SK-N-SH (cell line): Measurements from ENCODE around the gene TBC1D19. TPM values are rescaled to one million over a fixed set of nuclear protein-coding genes. Genes with fewer than 3 reads are reported as not detected.

Experiments
- CTCF ChIA-PET: fragments of 300-600, 350-600 bp; formaldehyde crosslinking; extraction: SDS; loops from one replicate; lab custom pipeline; 2021; lab: Yijun Ruan, JAX
- POLR2A ChIA-PET: fragments of 350-600 bp; sonication (Branson Sonifier 250); formaldehyde crosslinking; extraction: SDS; loops from one replicate; lab custom pipeline; 2020; ENCODE audit warnings: antibody characterized with exemption, inconsistent platforms; lab: Yijun Ruan, JAX
- DNase-seq: peaks from one replicate; pipeline ENCODE4 v3.0.0; 2012
- H2AFZ ChIP-seq: fragments of 200-600 bp; sonication (generic); 2 replicates; pipeline ENCODE4 v1.8.1; 2016; ENCODE audit warnings: antibody characterized with exemption, mild to moderate bottlenecking, low read depth
- H3F3A ChIP-seq: fragments of 200-600 bp; sonication (generic); replicated peaks from 2 replicates; pipeline ENCODE3; 2016; ENCODE audit warnings: antibody characterized with exemption, mild to moderate bottlenecking; ENCODE audit not compliant: insufficient read depth
- H3K27ac ChIP-seq, 2 experiments: fragments of 200-500 bp in 1 of 2; fragments of 200-600 bp in 1 of 2; sonication (Bioruptor generic) in 1 of 2; sonication (generic), shearing (Covaris generic) in 1 of 2; 2 replicates each; pipeline versions ENCODE4 v1.5.1 to v1.6.1; 2014 to 2016; ENCODE audit warnings: low read depth in 2 of 2, inconsistent platforms in 1 of 2, low read length in 1 of 2, mild to moderate bottlenecking in 1 of 2, mixed read lengths in 1 of 2
- H3K27me3 ChIP-seq: fragments of 200-600 bp; sonication (generic), shearing (Covaris generic); 2 replicates; pipeline ENCODE4 v1.6.1; 2016; ENCODE audit warnings: mixed run types; ENCODE audit not compliant: insufficient read depth
- H3K36me3 ChIP-seq, 2 experiments: fragments of 200-500 bp in 1 of 2; fragments of 200-600 bp in 1 of 2; sonication (Bioruptor generic) in 1 of 2; sonication (generic) in 1 of 2; replicated peaks in 1 of 2; 2 replicates each; pipeline versions ENCODE3 to v1.5.1; 2014 to 2016; ENCODE audit warnings: low read length in 1 of 2, mild to moderate bottlenecking in 1 of 2; ENCODE audit not compliant: insufficient read depth in 2 of 2, control insufficient read depth in 1 of 2
- H3K4me1 ChIP-seq, 2 experiments: fragments of 200-500 bp in 1 of 2; fragments of 200-600 bp in 1 of 2; sonication (Bioruptor generic) in 1 of 2; sonication (generic), shearing (Covaris generic) in 1 of 2; 2 replicates each; pipeline versions ENCODE4 v1.5.1 to v1.6.1; 2014 to 2016; ENCODE audit warnings: low read depth in 1 of 2, low read length in 1 of 2, mixed run types in 1 of 2; ENCODE audit not compliant: insufficient read depth in 2 of 2, control insufficient read depth in 1 of 2
- H3K4me2 ChIP-seq: fragments of 200-600 bp; sonication (generic), shearing (Covaris generic); 2 replicates; pipeline ENCODE4 v1.6.1; 2017; ENCODE audit warnings: mixed run types
- H3K4me3 ChIP-seq, 2 experiments: fragments of 200-500 bp in 1 of 2; fragments of 200-600 bp in 1 of 2; sonication (Bioruptor generic) in 1 of 2; sonication (generic), shearing (Covaris generic) in 1 of 2; 2 replicates each; pipeline versions ENCODE4 v1.5.1 to v1.8.1; 2014 to 2016; ENCODE audit warnings: low read depth in 2 of 2, inconsistent platforms in 1 of 2, low read length in 1 of 2, mild to moderate bottlenecking in 1 of 2, mixed read lengths in 1 of 2, moderate library complexity in 1 of 2
- H3K79me2 ChIP-seq: fragments of 200-600 bp; sonication (generic); 2 replicates; pipeline ENCODE4 v1.8.1; 2017; ENCODE audit warnings: mild to moderate bottlenecking; ENCODE audit not compliant: insufficient read depth
- H3K9ac ChIP-seq: fragments of 200-600 bp; sonication (generic); 2 replicates; pipeline ENCODE4 v1.6.1; 2017; ENCODE audit warnings: mixed run types
- H3K9me2 ChIP-seq: fragments of 200-600 bp; sonication (generic); 2 replicates; pipeline ENCODE4 v1.6.1; 2017; ENCODE audit warnings: mixed run types
- H3K9me3 ChIP-seq: fragments of 200-600 bp; sonication (generic); 2 replicates; pipeline ENCODE4 v1.6.1; 2017; ENCODE audit warnings: mixed run types, mild to moderate bottlenecking, moderate library complexity
- H4K20me1 ChIP-seq: fragments of 200-600 bp; sonication (generic); 2 replicates; pipeline ENCODE4 v1.6.1; 2017; ENCODE audit warnings: mild to moderate bottlenecking, mixed run types; ENCODE audit not compliant: insufficient read depth
- ELF1 ChIP-seq: IDR thresholded peaks from 2 replicates; pipeline ENCODE4 v1.4.0; 2012
- FOSL2 ChIP-seq: IDR thresholded peaks from 2 replicates; pipeline ENCODE4 v1.4.0; 2012; ENCODE audit warnings: low read depth, mild to moderate bottlenecking, moderate library complexity, borderline replicate concordance
- FOXJ3 ChIP-seq: sonication (generic); formaldehyde crosslinking; IDR thresholded peaks from 2 replicates; pipeline ENCODE4 v1.5.1; 2020; ENCODE audit warnings: mild to moderate bottlenecking, missing genetic modification reagents
- JUND ChIP-seq: IDR thresholded peaks from 2 replicates; pipeline ENCODE4 v1.4.0; 2012
- MAX ChIP-seq: IDR thresholded peaks from 2 replicates; pipeline ENCODE4 v1.4.0; 2012; ENCODE audit warnings: low read depth
- MXI1 ChIP-seq: IDR thresholded peaks from 2 replicates; pipeline ENCODE4 v1.6.1; 2012; ENCODE audit warnings: mild to moderate bottlenecking, low read depth, low read length, improper control_type of control experiment
- NFIC ChIP-seq: IDR thresholded peaks from 2 replicates; pipeline ENCODE4 v1.4.0; 2012; ENCODE audit warnings: borderline replicate concordance
- RAD21 ChIP-seq: IDR thresholded peaks from 2 replicates; pipeline ENCODE4 v1.6.1; 2012; ENCODE audit warnings: mild to moderate bottlenecking, low read length
- RFX5 ChIP-seq: IDR thresholded peaks from 2 replicates; pipeline ENCODE4 v1.6.1; 2012; ENCODE audit warnings: mild to moderate bottlenecking, improper control_type of control experiment, low read length
- SIN3A ChIP-seq: IDR thresholded peaks from 2 replicates; pipeline ENCODE4 v1.6.1; 2012; ENCODE audit warnings: low read depth, mild to moderate bottlenecking, low read length, moderate library complexity, borderline replicate concordance
- TCF12 ChIP-seq: IDR thresholded peaks from 2 replicates; pipeline ENCODE4 v1.4.0; 2012
- TEAD4 ChIP-seq: IDR thresholded peaks from 2 replicates; pipeline ENCODE4 v1.4.0; 2012; ENCODE audit warnings: mild to moderate bottlenecking, borderline replicate concordance; ENCODE audit not compliant: insufficient read depth
- USF1 ChIP-seq: IDR thresholded peaks from 2 replicates; pipeline ENCODE4 v1.4.0; 2012; ENCODE audit warnings: low read depth, borderline replicate concordance
- WGBS: methylation state at CpG from one replicate; pipeline ENCODE4 v1.1.6; 2017; ENCODE audit warnings: low lambda C conversion rate; 5-methylcytosine and 5-hydroxymethylcytosine counted together
- polyA plus RNA-seq, 3 experiments: library from polyadenylated mRNA; depleted of rRNA; stranded (reverse); fragments of >200 nt; gene quantifications; 2 replicates each; pipeline ENCODE4 v1.2.3, GENCODE V29; 2012
- TF ChIP-seq, protein P1 (sequence below): IDR thresholded peaks from 2 replicates; pipeline ENCODE4 v1.6.1; 2012; ENCODE audit warnings: mild to moderate bottlenecking, low read depth, low read length, moderate library complexity
- TF ChIP-seq, protein P2 (sequence below): IDR thresholded peaks from 2 replicates; pipeline ENCODE4; 2012
- TF ChIP-seq, protein P3 (sequence below): fragments of 150-350 bp; IDR thresholded peaks from 2 replicates; pipeline ENCODE4 v1.6.1; 2017; ENCODE audit warnings: antibody characterized with exemption, low read length, low read depth, borderline replicate concordance

TBC1D19 gene
- polyA plus RNA-seq, 1 of the 3 experiments (the other 2 are of a cell fraction), result 4.2 TPM

DNA sequence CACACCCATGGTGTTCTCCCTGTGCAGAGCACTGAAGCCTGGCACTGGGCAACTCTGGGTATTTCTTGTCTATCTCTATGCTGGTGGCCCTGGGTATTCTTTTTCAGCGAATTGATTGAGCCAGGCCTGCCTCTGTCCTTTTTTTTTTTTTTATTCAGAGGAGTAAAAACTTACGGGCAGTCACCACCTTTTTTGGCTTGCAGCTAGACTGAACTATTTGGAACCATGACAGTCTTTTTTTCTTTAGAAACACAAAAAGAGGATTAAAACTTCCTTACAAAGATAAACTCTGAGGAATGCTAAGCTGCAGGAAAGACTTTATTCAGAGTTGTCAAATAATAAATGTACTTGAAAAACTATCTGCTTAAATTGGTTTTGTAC, 157.6 kb downstream of the TBC1D19 start:
- Histone ChIP-seq H2AFZ (no peak overlapping the region), H3K9ac (no peak overlapping the region), H3K27me3 (no peaks in the 10 kb centered on the region), H3K4me1 (peaks cover 0 to 5% of the 10 kb centered on the region in 2 experiments; a peak in 1 of 4 replicates), H4K20me1 (no peaks in the 10 kb centered on the region), H3K4me2 (no peak overlapping the region), H3K79me2 (no peaks in the 10 kb centered on the region), H3F3A (peaks cover 9% of the 10 kb centered on the region), H3K36me3 (peaks cover 7 to 14% of the 10 kb centered on the region in 2 experiments), H3K9me2 (no peaks in the 10 kb centered on the region), H3K27ac (no peak overlapping the region), H3K4me3 (no peak overlapping the region), H3K9me3 (no peaks in the 10 kb centered on the region; the same call in 1 of the 2 replicates)
- ChIA-PET POLR2A (no interaction called here), CTCF (no interaction called here)
- DNase-seq, result no peak
- TF ChIP-seq TCF12, result no peak
- no peak for TF ChIP-seq ELF1
- no peak for TF ChIP-seq USF1
- no peak for TF ChIP-seq NFIC
- no peak for TF ChIP-seq RAD21
- no peak for TF ChIP-seq FOSL2
- no peak for TF ChIP-seq JUND
- TF ChIP-seq TEAD4, result no peak
- TF ChIP-seq MXI1, result no peak
- TF ChIP-seq MAX, result no peak
- TF ChIP-seq RFX5, result no peak
- TF ChIP-seq, protein P1, sequence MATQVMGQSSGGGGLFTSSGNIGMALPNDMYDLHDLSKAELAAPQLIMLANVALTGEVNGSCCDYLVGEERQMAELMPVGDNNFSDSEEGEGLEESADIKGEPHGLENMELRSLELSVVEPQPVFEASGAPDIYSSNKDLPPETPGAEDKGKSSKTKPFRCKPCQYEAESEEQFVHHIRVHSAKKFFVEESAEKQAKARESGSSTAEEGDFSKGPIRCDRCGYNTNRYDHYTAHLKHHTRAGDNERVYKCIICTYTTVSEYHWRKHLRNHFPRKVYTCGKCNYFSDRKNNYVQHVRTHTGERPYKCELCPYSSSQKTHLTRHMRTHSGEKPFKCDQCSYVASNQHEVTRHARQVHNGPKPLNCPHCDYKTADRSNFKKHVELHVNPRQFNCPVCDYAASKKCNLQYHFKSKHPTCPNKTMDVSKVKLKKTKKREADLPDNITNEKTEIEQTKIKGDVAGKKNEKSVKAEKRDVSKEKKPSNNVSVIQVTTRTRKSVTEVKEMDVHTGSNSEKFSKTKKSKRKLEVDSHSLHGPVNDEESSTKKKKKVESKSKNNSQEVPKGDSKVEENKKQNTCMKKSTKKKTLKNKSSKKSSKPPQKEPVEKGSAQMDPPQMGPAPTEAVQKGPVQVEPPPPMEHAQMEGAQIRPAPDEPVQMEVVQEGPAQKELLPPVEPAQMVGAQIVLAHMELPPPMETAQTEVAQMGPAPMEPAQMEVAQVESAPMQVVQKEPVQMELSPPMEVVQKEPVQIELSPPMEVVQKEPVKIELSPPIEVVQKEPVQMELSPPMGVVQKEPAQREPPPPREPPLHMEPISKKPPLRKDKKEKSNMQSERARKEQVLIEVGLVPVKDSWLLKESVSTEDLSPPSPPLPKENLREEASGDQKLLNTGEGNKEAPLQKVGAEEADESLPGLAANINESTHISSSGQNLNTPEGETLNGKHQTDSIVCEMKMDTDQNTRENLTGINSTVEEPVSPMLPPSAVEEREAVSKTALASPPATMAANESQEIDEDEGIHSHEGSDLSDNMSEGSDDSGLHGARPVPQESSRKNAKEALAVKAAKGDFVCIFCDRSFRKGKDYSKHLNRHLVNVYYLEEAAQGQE, result no peak
- TF ChIP-seq, protein P2, sequence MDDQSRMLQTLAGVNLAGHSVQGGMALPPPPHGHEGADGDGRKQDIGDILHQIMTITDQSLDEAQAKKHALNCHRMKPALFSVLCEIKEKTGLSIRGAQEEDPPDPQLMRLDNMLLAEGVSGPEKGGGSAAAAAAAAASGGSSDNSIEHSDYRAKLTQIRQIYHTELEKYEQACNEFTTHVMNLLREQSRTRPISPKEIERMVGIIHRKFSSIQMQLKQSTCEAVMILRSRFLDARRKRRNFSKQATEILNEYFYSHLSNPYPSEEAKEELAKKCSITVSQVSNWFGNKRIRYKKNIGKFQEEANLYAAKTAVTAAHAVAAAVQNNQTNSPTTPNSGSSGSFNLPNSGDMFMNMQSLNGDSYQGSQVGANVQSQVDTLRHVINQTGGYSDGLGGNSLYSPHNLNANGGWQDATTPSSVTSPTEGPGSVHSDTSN, result no peak
- TF ChIP-seq, protein P3, sequence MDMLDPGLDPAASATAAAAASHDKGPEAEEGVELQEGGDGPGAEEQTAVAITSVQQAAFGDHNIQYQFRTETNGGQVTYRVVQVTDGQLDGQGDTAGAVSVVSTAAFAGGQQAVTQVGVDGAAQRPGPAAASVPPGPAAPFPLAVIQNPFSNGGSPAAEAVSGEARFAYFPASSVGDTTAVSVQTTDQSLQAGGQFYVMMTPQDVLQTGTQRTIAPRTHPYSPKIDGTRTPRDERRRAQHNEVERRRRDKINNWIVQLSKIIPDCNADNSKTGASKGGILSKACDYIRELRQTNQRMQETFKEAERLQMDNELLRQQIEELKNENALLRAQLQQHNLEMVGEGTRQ, result no peak
- TF ChIP-seq SIN3A, result no peak
- no peak for TF ChIP-seq FOXJ3 (CRISPR knock-in tag)
- WGBS, result 65% methylated on average over 2 of the region's 2 CpGs
